HepG2 (cell line): ENCODE measurements around the gene RPA1. TPM values are rescaled to one million over a fixed set of nuclear protein-coding genes. Genes with fewer than 3 reads are reported as not detected.

Experiments used
- ATAC-seq: fragments of 200-7000 bp; cut with Tn5 transposase; 3 replicates; pipeline ENCODE4 v1.9.1; 2020; ENCODE audit warnings: mild to moderate bottlenecking, moderate library complexity
- BruUV-seq: library from RNA; stranded (reverse); fragments of 400-500 nt; replicated peaks from 2 replicates; lab custom pipeline; 2021; lab: Mats Ljungman, UMichigan
- CTCF ChIA-PET: fragments of 300-600 bp; formaldehyde crosslinking; extraction: SDS; loops from one replicate; lab custom pipeline; 2021; ENCODE audit warnings: low total read pairs, inconsistent platforms, low intra/inter-chr PET ratio; lab: Yijun Ruan, JAX
- POLR2A ChIA-PET: fragments of 350-600 bp; sonication (Branson Sonifier 250); formaldehyde crosslinking; loops from one replicate; lab custom pipeline; 2020; ENCODE audit warnings: antibody characterized with exemption, inconsistent platforms; lab: Yijun Ruan, JAX
- DNase-seq: peaks from one replicate; pipeline ENCODE4 v3.0.0-alpha.2; 2015; ENCODE audit warnings: low spot score
- FAIRE-seq: peaks from 3 replicates; lab custom pipeline; 2011; peaks lifted over from hg19 to GRCh38; lab: Jason Lieb, UNC
- H2AFZ ChIP-seq: one replicate; pipeline ENCODE4 v1.6.1; 2011; ENCODE audit warnings: low read length, inconsistent platforms
- H3K27ac ChIP-seq: fragments of 300-600 bp; 3 replicates; pipeline ENCODE4 v1.8.0; 2011; ENCODE audit warnings: mixed run types, mild to moderate bottlenecking, mixed read lengths, low read length, inconsistent platforms; ENCODE audit not compliant: insufficient read depth; ENCODE audit errors: extremely low read length
- H3K27me3 ChIP-seq, 2 experiments: fragments of 200-600 bp in 1 of 2; 2 replicates in 1 of 2; 3 replicates in 1 of 2; pipeline versions ENCODE4 v1.6.0 to v1.8.0; 2011; ENCODE audit warnings: low read length in 2 of 2, mild to moderate bottlenecking in 2 of 2, moderate library complexity in 2 of 2, inconsistent platforms in 1 of 2; ENCODE audit not compliant: insufficient read depth in 2 of 2, control insufficient read depth in 1 of 2
- H3K36me3 ChIP-seq, 2 experiments: fragments of 200-600 bp in 1 of 2; replicated peaks in 1 of 2; 2 replicates in 1 of 2; 3 replicates in 1 of 2; pipeline versions ENCODE4 v1.5.1 to v1.8.0; 2011; ENCODE audit warnings: low read length in 2 of 2, inconsistent platforms in 1 of 2; ENCODE audit not compliant: insufficient read depth in 2 of 2, control insufficient read depth in 1 of 2
- H3K4me1 ChIP-seq: 2 replicates; pipeline ENCODE4 v1.5.1; 2012; ENCODE audit warnings: low read length, inconsistent platforms; ENCODE audit not compliant: insufficient read depth
- H3K4me2 ChIP-seq: 2 replicates; pipeline ENCODE4 v1.6.0; 2011; ENCODE audit warnings: low read depth, low read length, inconsistent platforms
- H3K4me3 ChIP-seq, 3 experiments: fragments of 200-600 bp in 1 of 3; sonication (generic), shearing (Covaris generic) in 1 of 3; replicated peaks in 1 of 3; 2 replicates each; pipeline ENCODE4 v1.5.1; 2011 to 2016; ENCODE audit warnings: low read length in 3 of 3, inconsistent platforms in 2 of 3, low read depth in 2 of 3, mild to moderate bottlenecking in 2 of 3, control low read depth in 1 of 3, mixed read lengths in 1 of 3; ENCODE audit not compliant: insufficient read depth in 1 of 3
- H3K79me2 ChIP-seq: one replicate; pipeline ENCODE4 v1.6.1; 2011; ENCODE audit warnings: low read length, inconsistent platforms; ENCODE audit not compliant: insufficient read depth
- H3K9ac ChIP-seq: 2 replicates; pipeline ENCODE4 v1.6.0; 2011; ENCODE audit warnings: mild to moderate bottlenecking, low read depth, low read length, inconsistent platforms; ENCODE audit not compliant: insufficient read depth
- H3K9me3 ChIP-seq: 2 replicates; pipeline ENCODE4 v1.5.1; 2012; ENCODE audit warnings: mild to moderate bottlenecking, low read length
- H4K20me1 ChIP-seq: 2 replicates; pipeline ENCODE4 v1.6.0; 2011; ENCODE audit warnings: inconsistent platforms, mild to moderate bottlenecking, low read length, moderate library complexity; ENCODE audit not compliant: insufficient read depth
- CBX1 ChIP-seq: IDR thresholded peaks from one replicate; pipeline ENCODE4 v1.6.1; 2016; ENCODE audit warnings: antibody characterized with exemption, low read depth
- FOXJ3 ChIP-seq: sonication (generic); formaldehyde crosslinking; IDR thresholded peaks from 2 replicates; pipeline ENCODE4 v1.4.0; 2020; ENCODE audit warnings: missing genetic modification reagents, mild to moderate bottlenecking, borderline replicate concordance
- GZF1 ChIP-seq: sonication (generic); formaldehyde crosslinking; IDR thresholded peaks from 2 replicates; pipeline ENCODE4 v1.5.1; 2020; ENCODE audit warnings: mild to moderate bottlenecking, missing genetic modification reagents
- HOXA7 ChIP-seq: sonication (generic); formaldehyde crosslinking; IDR thresholded peaks from 2 replicates; pipeline ENCODE4 v1.8.1; 2022; ENCODE audit warnings: mild to moderate bottlenecking, missing genetic modification reagents, moderate library complexity
- LCORL ChIP-seq, 2 experiments: fragments of 450-650 bp in 1 of 2; sonication (generic) in 1 of 2; formaldehyde crosslinking in 1 of 2; IDR thresholded peaks; 2 replicates each; pipeline versions ENCODE4 v1.5.0 to v1.6.1; 2017 to 2020; ENCODE audit warnings: antibody characterized with exemption in 1 of 2, missing genetic modification reagents in 1 of 2
- NONO ChIP-seq, 2 experiments: fragments of 450-650 bp in 1 of 2; sonication (generic) in 1 of 2; formaldehyde crosslinking in 1 of 2; IDR thresholded peaks in 1 of 2; conservative IDR thresholded peaks in 1 of 2; 2 replicates each; pipeline versions ENCODE4 v1.6.1 to v1.8.0; 2017 to 2022; ENCODE audit warnings: mild to moderate bottlenecking in 1 of 2, missing genetic modification reagents in 1 of 2, moderate library complexity in 1 of 2
- THAP11 ChIP-seq: IDR thresholded peaks from 2 replicates; pipeline ENCODE4 v1.6.1; 2016; ENCODE audit warnings: missing biosample characterization, missing genetic modification reagents
- XBP1 ChIP-seq: sonication (generic); formaldehyde crosslinking; IDR thresholded peaks from 2 replicates; pipeline ENCODE4 v1.5.0; 2020; ENCODE audit warnings: missing genetic modification reagents
- ZFP36L1 ChIP-seq: sonication (generic); formaldehyde crosslinking; IDR thresholded peaks from 2 replicates; pipeline ENCODE4 v1.8.0; 2022; ENCODE audit warnings: mild to moderate bottlenecking, missing genetic modification reagents, moderate library complexity
- ZFP37 ChIP-seq: sonication (generic); formaldehyde crosslinking; IDR thresholded peaks from 2 replicates; pipeline ENCODE4 v1.4.0; 2020; ENCODE audit warnings: missing genetic modification reagents, borderline replicate concordance
- ZNF441 ChIP-seq: sonication (generic); formaldehyde crosslinking; IDR thresholded peaks from 2 replicates; pipeline ENCODE4 v1.7.0; 2021; ENCODE audit warnings: missing genetic modification reagents, borderline replicate concordance
- WGBS: methylation state at CpG from one replicate; pipeline ENCODE4 v1.1.6; 2017; ENCODE audit warnings: low lambda C conversion rate; 5-methylcytosine and 5-hydroxymethylcytosine counted together
- in situ Hi-C: cut with HindIII; loops from 2 replicates; pipeline ENCODE4 v1.10.0; 2017; ENCODE audit warnings: low pct_unique_long_range_greater_than_20kb; ENCODE audit not compliant: extremely low pct_ligation_motif_present
- intact Hi-C: fragments of 100-400 bp; cut with micrococcal nuclease; formaldehyde crosslinking; loops from one replicate; pipeline ENCODE4 v1.10.0; 2022; ENCODE audit not compliant: unreplicated experiment
- polyA plus RNA-seq, 8 experiments: library from polyadenylated mRNA; depleted of rRNA in 3 of 8; stranded (reverse) in 7 of 8; unstranded in 1 of 8; fragments of >200 nt; fragmentation: Illumina TruSeq in 4 of 8; extraction: Trizol in 4 of 8; gene quantifications; 2 replicates each; pipeline versions ENCODE4 v1.2.1 to v1.2.3, GENCODE V29; 2011 to 2016; ENCODE audit warnings: low read depth in 4 of 8, missing spikeins in 1 of 8, mixed read lengths in 1 of 8; ENCODE audit not compliant: insufficient read depth in 1 of 8
- total RNA-seq, 5 experiments: library from RNA; depleted of rRNA; stranded (reverse); fragments of >200 nt; fragmentation: Illumina TruSeq; extraction: Trizol; gene quantifications; 2 replicates each; pipeline ENCODE4 v1.2.3, GENCODE V29; 2016; ENCODE audit warnings: low read depth in 1 of 5
- TF ChIP-seq, protein P1 (sequence below): sonication (generic); formaldehyde crosslinking; IDR thresholded peaks from 2 replicates; pipeline ENCODE4 v1.8.1; 2023; ENCODE audit warnings: mild to moderate bottlenecking, moderate library complexity, missing genetic modification reagents
- TF ChIP-seq, protein P2 (sequence below): sonication (generic); formaldehyde crosslinking; IDR thresholded peaks from 2 replicates; pipeline ENCODE4 v1.9.0; 2021; ENCODE audit warnings: missing genetic modification reagents, borderline replicate concordance

RPA1 gene
- total and polyA plus RNA-seq, 2 of the 13 experiments (the other 11 are each of a cell fraction or from before 2014, with no cell fraction given) = 13.9 to 37.6 TPM

DNA sequence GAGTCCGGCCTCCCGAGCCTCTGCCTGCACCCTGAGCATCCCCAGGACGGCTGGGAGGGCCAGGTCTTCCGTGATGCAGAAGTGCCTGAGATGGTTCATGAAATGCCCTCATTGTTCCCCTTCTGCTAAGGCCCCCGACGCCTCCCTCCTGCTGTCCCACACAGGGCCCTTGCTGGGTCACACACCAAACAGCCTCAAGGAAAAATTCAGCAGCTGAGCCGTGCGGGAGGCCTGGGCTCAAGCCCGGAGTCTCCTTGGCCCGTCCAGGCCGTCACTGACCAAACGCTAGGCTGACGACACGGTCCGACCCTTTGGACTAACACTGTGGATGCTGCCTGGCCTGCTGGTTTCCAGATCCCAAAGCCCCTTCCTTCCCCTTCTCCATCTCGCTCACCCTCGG lies 105.1 kb downstream of the RPA1 start:
- intact Hi-C loops = no loop called here
- Histone ChIP-seq H3K27me3 (peaks cover 26 to 72% of the 10 kb centered on the region in 2 experiments; a peak in 4 of 5 replicates), H3K9ac (no peak overlapping the region), H4K20me1 (no peaks in the 10 kb centered on the region), H3K4me2 (no peak overlapping the region), H2AFZ (no peak overlapping the region), H3K4me1 (peaks cover 7% of the 10 kb centered on the region; the same call in 1 of the 2 replicates), H3K79me2 (no peaks in the 10 kb centered on the region), H3K9me3 (no peaks in the 10 kb centered on the region), H3K4me3 (no peak overlapping the region), H3K36me3 (no peaks in the 10 kb centered on the region), H3K27ac (no peak overlapping the region)
- FAIRE-seq (no peak), ATAC-seq (no peak), DNase-seq (no peak)
- ChIA-PET CTCF (no interaction called here), POLR2A (no interaction called here)
- BruUV-seq = no TSS peak
- in situ Hi-C loops = no loop called here
- 9% methylated on average over 11 of the region's 17 CpGs for WGBS
- TF ChIP-seq ZFP37 (CRISPR knock-in tag) = no peak
- TF ChIP-seq, protein P1, sequence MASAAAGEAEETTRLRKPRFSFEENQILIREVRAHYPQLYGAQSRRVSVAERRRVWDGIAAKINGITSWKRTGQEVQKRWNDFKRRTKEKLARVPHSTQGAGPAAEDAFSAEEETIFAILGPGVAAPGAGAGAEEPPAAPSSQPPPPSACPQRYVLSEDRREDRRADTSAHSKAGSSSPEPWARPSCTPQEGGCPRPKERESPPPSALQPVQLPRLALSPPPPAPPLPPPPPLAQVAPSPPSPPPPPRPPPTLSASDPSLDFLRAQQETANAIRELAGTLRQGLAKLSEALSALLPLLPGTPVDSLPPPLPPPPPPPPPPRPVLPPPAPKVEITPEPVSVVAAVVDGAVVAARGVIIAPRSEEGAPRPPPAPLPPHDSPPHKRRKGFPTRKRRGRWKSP (CRISPR knock-in tag) = no peak
- TF ChIP-seq LCORL (IDR thresholded peaks at IDR 0.05) = no peak
- TF ChIP-seq LCORL (CRISPR knock-in tag; IDR thresholded peaks at IDR 0.05) = no peak
- TF ChIP-seq FOXJ3 (CRISPR knock-in tag) = no peak
- no peak for TF ChIP-seq GZF1 (CRISPR knock-in tag)
- no peak for TF ChIP-seq ZNF441 (CRISPR knock-in tag)
- TF ChIP-seq, protein P2, sequence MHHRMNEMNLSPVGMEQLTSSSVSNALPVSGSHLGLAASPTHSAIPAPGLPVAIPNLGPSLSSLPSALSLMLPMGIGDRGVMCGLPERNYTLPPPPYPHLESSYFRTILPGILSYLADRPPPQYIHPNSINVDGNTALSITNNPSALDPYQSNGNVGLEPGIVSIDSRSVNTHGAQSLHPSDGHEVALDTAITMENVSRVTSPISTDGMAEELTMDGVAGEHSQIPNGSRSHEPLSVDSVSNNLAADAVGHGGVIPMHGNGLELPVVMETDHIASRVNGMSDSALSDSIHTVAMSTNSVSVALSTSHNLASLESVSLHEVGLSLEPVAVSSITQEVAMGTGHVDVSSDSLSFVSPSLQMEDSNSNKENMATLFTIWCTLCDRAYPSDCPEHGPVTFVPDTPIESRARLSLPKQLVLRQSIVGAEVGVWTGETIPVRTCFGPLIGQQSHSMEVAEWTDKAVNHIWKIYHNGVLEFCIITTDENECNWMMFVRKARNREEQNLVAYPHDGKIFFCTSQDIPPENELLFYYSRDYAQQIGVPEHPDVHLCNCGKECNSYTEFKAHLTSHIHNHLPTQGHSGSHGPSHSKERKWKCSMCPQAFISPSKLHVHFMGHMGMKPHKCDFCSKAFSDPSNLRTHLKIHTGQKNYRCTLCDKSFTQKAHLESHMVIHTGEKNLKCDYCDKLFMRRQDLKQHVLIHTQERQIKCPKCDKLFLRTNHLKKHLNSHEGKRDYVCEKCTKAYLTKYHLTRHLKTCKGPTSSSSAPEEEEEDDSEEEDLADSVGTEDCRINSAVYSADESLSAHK = no peak
- no peak for TF ChIP-seq XBP1
- no peak for TF ChIP-seq CBX1
- no peak for TF ChIP-seq HOXA7 (CRISPR knock-in tag)
- no peak for TF ChIP-seq NONO (IDR thresholded peaks at IDR 0.05)
- TF ChIP-seq NONO (CRISPR knock-in tag; conservative IDR thresholded peaks at IDR 0.05) = no peak
- TF ChIP-seq THAP11 = no peak
- no peak for TF ChIP-seq ZFP36L1 (CRISPR knock-in tag)
